Measurements from ENCODE around the gene CACTIN. TPM values are rescaled to one million over a fixed set of nuclear protein-coding genes. Genes with fewer than 3 reads are reported as not detected.

The CACTIN gene
- 10.8 to 15.0 TPM (median 11.1 TPM) in 3 replicates for polyA plus RNA-seq
- 7.5 TPM for polyA plus RNA-seq (2011; ENCODE audit: low read depth)
- 5.9 and 14.2 TPM in 2 replicates for polyA plus RNA-seq (2011; cell fraction: cytosol; rRNA removed)
- 23.7 and 28.9 TPM in 2 replicates for polyA plus RNA-seq (2011; cell fraction: nucleus; rRNA removed)
- 12.8 and 18.6 TPM in 2 replicates for polyA plus RNA-seq (2012; ENCODE audit: low replicate concordance)
- 7.6 to 15.4 TPM (median 7.7 TPM) in 3 replicates for polyA minus RNA-seq
- 20.7 TPM for polyA minus RNA-seq (2011; cell fraction: cytosol; rRNA and poly(A)+ RNA removed)
- polyA minus RNA-seq (2011; cell fraction: nucleus; rRNA and poly(A)+ RNA removed): 13.5 and 14.3 TPM in 2 replicates

DNA sequence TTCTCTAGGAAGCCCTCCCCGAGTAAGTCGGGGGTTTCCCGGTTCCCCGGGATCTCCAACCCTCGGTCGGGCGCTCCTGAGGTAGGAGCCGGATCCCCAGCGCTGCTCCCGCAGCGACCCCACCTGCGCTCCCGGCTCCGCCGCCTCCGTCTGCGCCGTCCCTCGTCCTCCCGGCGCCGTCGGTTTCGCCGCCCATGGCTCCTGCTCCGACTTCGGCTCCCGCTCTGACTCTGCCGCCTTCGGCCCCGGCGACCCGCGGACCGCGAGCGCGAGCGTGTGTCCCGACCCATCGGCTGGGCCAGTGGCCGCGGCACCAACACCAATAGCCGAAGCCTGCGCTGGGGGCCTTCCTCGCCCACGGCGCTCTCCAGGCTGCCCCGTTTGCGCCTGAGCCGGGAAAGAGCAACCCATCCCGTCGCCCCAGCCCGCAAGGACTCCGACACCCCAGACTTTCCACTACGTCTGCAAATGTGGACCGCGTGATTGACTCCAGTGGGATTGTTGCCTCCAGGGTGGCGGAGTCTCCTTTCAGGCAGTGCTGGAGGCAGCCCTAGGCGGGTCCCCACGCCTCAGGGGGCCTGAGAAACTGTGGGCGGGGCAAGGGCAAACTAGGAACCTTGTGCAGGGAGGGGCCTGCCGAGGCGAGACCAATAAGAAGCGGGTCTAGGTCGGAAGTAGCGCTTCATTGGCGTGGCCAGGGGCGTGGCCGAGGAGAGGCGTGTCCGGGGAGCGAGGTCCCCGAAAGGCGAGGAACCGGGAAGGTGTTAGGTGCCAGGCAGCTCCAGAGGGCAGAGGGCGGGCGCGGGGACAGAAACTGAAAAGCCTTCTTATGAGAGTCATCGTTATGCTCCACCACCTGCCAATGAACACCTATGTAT lies at the start of gene CACTIN:
TSS of gene CACTIN (minus strand) at position 318 of the 878 bp plus-strand sequence. CDS start at position 290, 28 bp downstream.
- peaks cover 0 to 4% of the 10 kb centered on the region in 2 experiments for H3K36me3 ChIP-seq (ENCODE audit: control insufficient read depth in 2 of 2, extremely low read depth in 1 of 2, insufficient read depth in 2 of 2, low read length in 2 of 2)
- peak within 1 kb of the TSS; percentile 98 for H3K27ac ChIP-seq (ENCODE audit: control insufficient read depth, insufficient read depth, low read length)
- no peaks in the 10 kb centered on the region for H4K20me1 ChIP-seq (ENCODE audit: control insufficient read depth, extremely low read depth, insufficient read depth, low read length)
- peaks cover 31% of the 10 kb centered on the region for H3K79me2 ChIP-seq (ENCODE audit: control insufficient read depth, insufficient read depth, low read length)
- peaks cover 13% of the 10 kb centered on the region for H3K4me1 ChIP-seq (ENCODE audit: control insufficient read depth, extremely low read depth, insufficient read depth, low read length)
- TF ChIP-seq, protein P1, sequence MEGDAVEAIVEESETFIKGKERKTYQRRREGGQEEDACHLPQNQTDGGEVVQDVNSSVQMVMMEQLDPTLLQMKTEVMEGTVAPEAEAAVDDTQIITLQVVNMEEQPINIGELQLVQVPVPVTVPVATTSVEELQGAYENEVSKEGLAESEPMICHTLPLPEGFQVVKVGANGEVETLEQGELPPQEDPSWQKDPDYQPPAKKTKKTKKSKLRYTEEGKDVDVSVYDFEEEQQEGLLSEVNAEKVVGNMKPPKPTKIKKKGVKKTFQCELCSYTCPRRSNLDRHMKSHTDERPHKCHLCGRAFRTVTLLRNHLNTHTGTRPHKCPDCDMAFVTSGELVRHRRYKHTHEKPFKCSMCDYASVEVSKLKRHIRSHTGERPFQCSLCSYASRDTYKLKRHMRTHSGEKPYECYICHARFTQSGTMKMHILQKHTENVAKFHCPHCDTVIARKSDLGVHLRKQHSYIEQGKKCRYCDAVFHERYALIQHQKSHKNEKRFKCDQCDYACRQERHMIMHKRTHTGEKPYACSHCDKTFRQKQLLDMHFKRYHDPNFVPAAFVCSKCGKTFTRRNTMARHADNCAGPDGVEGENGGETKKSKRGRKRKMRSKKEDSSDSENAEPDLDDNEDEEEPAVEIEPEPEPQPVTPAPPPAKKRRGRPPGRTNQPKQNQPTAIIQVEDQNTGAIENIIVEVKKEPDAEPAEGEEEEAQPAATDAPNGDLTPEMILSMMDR (optimal IDR thresholded peaks at IDR 0.05 in 1 of 3, IDR thresholded peaks at IDR 0.05 in 1 of 3, conservative IDR thresholded peaks at IDR 0.05 in 1 of 3; ENCODE audit: extremely low read depth in 1 of 3, insufficient read depth in 2 of 3, low read length in 3 of 3): no peak
- no peak for TF ChIP-seq EZH2 (IDR thresholded peaks at IDR 0.05; ENCODE audit: low read length)
- H3K9ac ChIP-seq (ENCODE audit: control insufficient read depth, extremely low read depth, insufficient read depth, low read length): peak within 1 kb of the TSS; percentile 97
- no peaks in the 10 kb centered on the region for H3K27me3 ChIP-seq (ENCODE audit: control insufficient read depth, extremely low read depth, insufficient read depth, low read length)
- peak within 1 kb of the TSS; percentile 90 to 95 (median 93) for H3K4me3 ChIP-seq (ENCODE audit: control insufficient read depth in 2 of 3, extremely low read depth in 1 of 3, insufficient read depth in 2 of 3, low read depth in 1 of 3, low read length in 3 of 3)
- H3K9me1 ChIP-seq (ENCODE audit: control insufficient read depth, extremely low read depth, insufficient read depth, low read length): no peaks in the 10 kb centered on the region
- H2AFZ ChIP-seq (ENCODE audit: control insufficient read depth, low read length): peak within 1 kb of the TSS; percentile 95
- peak within 1 kb of the TSS; percentile 81 for H3K4me2 ChIP-seq (ENCODE audit: control insufficient read depth, extremely low read depth, insufficient read depth, low read depth, low read length)
- DNase-seq (ENCODE audit: low read depth, low spot score) (peak; percentile 88), FAIRE-seq (peak; percentile 90)
- dilution Hi-C loops (cut with MboI; ENCODE audit: extremely low pct_ligation_motif_present, low sequenced_read_pairs): no loop called here
- no peaks in the 10 kb centered on the region for H3K9me3 ChIP-seq (ENCODE audit: control insufficient read depth, low read depth, low read length)

DNA sequence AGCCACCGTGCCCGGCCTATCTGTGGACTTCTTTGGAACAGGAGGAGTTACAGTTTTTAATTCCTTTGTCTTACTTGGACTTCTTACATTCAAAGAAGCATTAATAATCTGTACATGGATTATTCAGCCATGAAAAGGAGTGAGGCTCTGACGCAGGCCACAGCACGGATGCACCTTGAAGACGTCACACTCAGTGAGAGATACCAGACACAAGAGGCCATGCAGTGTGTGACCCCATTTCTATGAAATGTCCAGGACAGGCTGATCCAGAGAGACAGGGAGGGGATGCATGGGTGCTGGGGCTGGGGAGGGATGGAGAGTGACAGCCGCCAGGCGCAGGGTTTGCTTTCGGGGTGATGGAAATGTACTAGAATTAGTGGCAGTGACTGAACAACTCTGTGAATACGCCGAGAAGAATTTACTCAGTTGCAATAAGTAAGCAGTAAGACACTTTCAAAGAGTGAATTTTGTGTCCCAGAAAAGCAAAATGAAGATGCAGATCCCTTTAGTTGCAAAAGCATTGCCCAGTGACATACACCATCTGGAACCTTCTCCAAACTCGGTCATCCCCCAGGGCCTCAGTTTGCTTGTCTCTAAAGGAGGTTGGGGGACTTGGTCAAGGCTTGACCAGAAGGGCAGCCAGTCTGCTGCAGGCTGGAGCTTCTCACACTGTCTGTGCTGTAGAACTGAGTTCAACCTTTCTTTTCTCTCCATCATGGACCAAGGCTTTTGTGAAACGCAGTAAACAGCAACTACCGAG lies 48.4 kb upstream of the CACTIN start:
- Histone ChIP-seq H4K20me1 (ENCODE audit: control insufficient read depth, extremely low read depth, insufficient read depth, low read length) (peaks cover 7% of the 10 kb centered on the region), H3K27me3 (ENCODE audit: control insufficient read depth, extremely low read depth, insufficient read depth, low read length) (no peaks in the 10 kb centered on the region), H3K79me2 (ENCODE audit: control insufficient read depth, insufficient read depth, low read length) (no peaks in the 10 kb centered on the region), H2AFZ (ENCODE audit: control insufficient read depth, low read length) (no peak overlapping the region), H3K36me3 (ENCODE audit: control insufficient read depth in 2 of 2, extremely low read depth in 1 of 2, insufficient read depth in 2 of 2, low read length in 2 of 2) (no peaks in the 10 kb centered on the region), H3K9me1 (ENCODE audit: control insufficient read depth, extremely low read depth, insufficient read depth, low read length) (no peaks in the 10 kb centered on the region), H3K9me3 (ENCODE audit: control insufficient read depth, low read depth, low read length) (no peaks in the 10 kb centered on the region), H3K4me3 (ENCODE audit: control insufficient read depth in 2 of 3, extremely low read depth in 1 of 3, insufficient read depth in 2 of 3, low read depth in 1 of 3, low read length in 3 of 3) (no peak overlapping the region), H3K4me2 (ENCODE audit: control insufficient read depth, extremely low read depth, insufficient read depth, low read depth, low read length) (no peak overlapping the region), H3K4me1 (ENCODE audit: control insufficient read depth, extremely low read depth, insufficient read depth, low read length) (no peaks in the 10 kb centered on the region), H3K27ac (ENCODE audit: control insufficient read depth, insufficient read depth, low read length) (no peak overlapping the region), H3K9ac (ENCODE audit: control insufficient read depth, extremely low read depth, insufficient read depth, low read length) (no peak overlapping the region)
- dilution Hi-C loops (cut with MboI; ENCODE audit: extremely low pct_ligation_motif_present, low sequenced_read_pairs): no loop called here
- no peak for DNase-seq (ENCODE audit: low read depth, low spot score)
- TF ChIP-seq EZH2 (IDR thresholded peaks at IDR 0.05; ENCODE audit: low read length): no peak
- TF ChIP-seq, protein P1 (optimal IDR thresholded peaks at IDR 0.05 in 1 of 3, IDR thresholded peaks at IDR 0.05 in 1 of 3, conservative IDR thresholded peaks at IDR 0.05 in 1 of 3; ENCODE audit: extremely low read depth in 1 of 3, insufficient read depth in 2 of 3, low read length in 3 of 3): no peak
- FAIRE-seq: no peak
